T47D (cell line): ENCODE results near the gene CLOCK.

ENCODE experiments used
- DNase-seq, 2 experiments: peaks; one replicate each; pipeline versions ENCODE4 v3.0.0 to v3.0.0-alpha.2; 2011 to 2012; ENCODE audit warnings: low read depth in 1 of 2, low spot score in 1 of 2
- JUND ChIP-seq: IDR thresholded peaks from 2 replicates; pipeline ENCODE4 v1.6.1; 2012; ENCODE audit warnings: low read depth
- in situ Hi-C: cut with HindIII; loops from 2 replicates; pipeline ENCODE4 v1.10.0; 2016; ENCODE audit warnings: low sequenced_read_pairs, low pct_unique_long_range_greater_than_20kb

The CLOCK gene

DNA sequence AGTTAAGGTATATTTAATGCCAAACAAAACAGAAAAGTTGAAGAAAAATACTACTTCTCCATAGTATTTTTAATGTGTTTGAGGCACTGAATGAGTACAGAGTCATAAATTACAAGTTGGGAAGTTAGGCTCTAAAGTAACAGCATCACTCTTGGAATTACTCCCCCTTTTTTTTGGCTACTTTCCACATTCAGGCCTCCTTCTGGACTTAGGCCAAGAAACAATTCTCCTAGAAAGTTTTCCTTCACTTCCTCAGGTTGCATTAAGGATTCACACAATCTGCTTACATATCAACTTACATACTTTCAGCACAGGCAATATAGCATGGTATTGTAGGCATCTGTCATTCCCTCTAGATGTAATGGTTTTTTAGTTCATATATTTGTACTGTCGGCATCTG, 98.9 kb downstream of the CLOCK start:
- DNase-seq = no peak
- in situ Hi-C loops = no loop called here
- no peak for TF ChIP-seq JUND

DNA sequence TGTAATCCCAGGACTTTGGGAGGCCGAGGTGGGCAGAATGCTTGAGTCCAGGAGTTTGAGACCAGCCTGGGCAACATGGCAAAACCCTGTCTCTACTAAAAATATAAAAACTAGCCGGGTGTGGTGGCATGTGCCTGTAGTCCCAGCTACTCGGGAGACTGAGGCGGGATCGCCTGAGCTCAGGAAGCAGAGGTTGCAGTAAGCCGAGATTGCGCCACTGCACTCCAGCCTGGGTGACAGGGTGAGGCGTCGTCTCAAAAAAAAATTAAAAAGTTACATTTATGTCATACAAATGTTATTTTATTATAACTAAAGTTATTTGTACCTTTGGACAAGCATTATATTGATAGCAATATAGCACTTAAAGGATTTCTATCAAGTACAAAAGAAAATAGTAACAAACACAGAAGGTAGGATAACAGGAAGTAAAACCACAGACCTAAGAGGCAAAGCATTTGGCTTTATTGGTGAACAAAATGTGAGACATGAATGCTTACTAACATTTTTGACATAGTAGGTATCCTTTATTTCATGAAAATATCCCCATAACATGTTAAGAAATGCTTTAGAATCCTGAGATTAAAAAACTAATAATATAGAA, 99.5 kb downstream of the CLOCK start:
- TF ChIP-seq JUND = no peak
- in situ Hi-C loops = no loop called here
- DNase-seq = no peak

DNA sequence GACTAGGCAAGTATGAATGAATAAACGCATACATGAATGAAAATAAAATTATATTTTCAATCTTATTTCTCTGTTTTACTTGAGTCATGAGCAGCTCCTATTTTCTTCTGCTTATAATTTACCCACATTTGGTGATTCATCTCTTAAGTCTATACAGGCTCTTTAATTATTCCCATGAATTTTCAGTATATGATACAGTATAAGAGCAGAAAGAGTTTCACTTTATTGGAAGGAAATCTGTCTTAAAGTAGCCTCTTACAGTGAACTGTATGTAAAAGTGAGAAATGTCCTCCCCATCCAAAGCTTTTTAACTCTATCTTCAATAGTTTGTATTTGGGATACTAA, 100.2 kb downstream of the CLOCK start:
- in situ Hi-C loops = no loop called here
- DNase-seq = no peak
- no peak for TF ChIP-seq JUND

DNA sequence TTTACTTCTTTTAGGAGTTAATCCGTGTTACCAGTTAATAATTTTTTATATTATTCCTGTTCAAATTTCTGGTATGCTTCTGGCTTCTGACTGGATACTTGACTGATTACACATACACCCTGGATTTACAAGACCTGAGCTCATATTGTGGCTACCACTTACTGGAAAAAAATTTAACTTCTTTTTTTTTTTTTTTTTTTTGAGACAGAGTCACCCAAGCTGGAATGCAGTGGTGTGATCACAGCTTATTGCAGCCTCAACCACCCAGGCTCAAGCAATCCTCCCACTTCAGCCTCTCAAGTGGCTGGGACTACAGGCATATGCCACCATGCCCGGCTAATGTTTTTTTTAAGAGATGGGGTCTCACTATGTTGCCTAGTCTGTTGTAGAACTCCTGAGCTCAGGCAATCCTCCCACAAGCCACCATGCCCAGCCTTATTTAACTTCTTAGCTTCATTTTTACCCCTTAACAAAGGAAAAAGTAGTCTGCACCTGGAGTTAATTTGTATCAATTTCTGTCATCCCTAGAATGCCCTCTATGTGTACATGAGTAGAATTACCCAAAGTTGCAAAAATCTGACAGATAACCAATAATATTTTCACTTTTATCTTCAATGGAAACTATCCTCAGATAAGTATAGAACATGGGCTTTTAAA, 100.7 kb downstream of the CLOCK start:
- TF ChIP-seq JUND = no peak
- in situ Hi-C loops = no loop called here
- DNase-seq = no peak

DNA sequence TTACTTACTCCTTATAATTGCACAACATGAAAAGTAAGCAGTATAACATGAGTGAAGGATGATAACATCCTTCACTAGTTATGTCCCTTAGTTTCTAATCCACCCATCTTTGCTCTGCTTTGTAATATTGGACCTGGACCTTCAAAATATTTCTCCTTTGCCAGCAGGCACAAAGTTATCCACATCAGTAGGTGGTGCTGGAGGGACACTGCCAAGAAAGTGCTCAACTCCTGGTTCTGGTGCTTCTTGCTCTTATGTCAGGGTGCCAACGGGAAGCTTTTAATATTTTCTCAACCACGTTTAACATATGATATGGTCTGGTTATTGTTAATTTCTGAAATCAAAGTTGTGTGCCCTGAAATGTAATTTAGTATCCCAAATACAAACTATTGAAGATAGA, 101.9 kb downstream of the CLOCK start:
- in situ Hi-C loops = no loop called here
- peak; percentile 9 to 68 for DNase-seq
- no peak for TF ChIP-seq JUND

DNA sequence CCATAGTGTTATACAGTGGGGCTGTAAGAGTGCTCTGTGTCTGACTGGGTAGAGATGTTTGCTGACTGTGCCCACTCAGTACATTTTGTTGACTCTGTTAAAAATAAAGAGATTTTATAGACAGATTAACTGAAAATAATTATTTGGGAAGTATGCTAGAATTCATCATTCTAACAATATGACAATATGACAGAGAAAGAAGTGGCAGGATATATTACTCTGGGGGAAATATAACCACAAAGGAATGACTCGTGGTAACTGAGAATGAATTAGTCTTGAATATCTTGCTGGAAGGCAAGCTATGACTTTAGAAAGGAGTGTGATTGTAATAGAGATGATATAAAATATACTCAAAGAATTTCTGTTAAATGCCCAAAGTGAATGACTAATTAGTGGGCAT, 104.2 kb downstream of the CLOCK start:
- DNase-seq = no peak
- TF ChIP-seq JUND = no peak
- in situ Hi-C loops = no loop called here

DNA sequence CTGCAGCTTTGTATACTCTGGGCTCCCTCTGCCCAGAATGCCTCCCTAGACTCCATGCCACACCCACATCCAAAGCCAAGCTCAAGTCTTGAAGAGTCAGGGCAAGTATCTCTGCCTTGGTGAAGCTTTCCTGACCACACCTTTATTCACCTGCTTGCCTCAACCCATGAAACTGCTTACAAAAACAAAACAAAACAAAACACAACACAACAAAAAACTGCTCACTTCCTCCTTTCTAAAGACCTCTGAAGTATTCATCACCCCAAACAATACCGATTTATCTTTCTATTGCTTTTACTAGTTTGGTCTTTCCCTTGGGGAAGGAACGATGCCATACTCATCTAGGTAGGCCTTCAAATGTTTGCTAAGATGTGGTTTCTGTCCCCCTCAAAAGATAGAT, 105.9 kb downstream of the CLOCK start:
- DNase-seq = no peak
- in situ Hi-C loops = no loop called here
- TF ChIP-seq JUND = no peak

DNA sequence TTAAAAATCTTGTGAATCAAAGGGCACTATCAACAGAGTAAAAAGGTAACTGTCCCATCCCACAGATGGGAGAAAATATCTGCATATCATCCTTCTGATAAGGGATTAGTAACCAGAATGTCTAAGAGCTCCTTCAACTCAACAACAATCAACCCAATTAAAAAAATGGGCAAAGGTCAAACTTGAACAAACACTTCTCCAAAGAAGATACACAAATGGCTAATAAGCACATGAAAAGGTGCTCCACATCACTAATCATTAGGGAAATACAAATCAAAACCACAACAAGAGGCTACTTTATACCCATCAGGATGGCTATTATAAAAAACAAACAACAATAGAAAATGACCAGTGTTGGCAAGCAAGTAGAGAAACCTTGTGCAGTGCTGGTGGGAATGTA, 107.7 kb downstream of the CLOCK start:
- DNase-seq = no peak
- no peak for TF ChIP-seq JUND

DNA sequence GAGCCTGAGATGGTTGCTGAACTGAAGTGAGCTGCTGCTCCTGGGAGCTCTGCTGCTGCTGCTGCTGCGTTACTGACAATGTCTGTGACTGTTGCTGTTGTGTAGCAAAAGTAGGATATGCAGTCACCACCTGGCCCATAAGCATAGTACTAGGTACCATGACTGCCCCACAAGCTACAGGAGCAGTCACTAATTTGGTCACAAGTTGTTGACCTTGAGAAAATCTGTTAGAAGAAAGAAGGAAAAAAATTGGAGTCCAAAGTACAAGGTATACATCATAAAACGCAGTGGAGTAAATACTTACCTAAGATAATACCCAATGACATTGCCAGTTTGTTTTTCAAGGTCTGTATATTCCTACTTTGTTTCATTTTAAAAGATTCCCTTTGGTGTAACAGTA, 108.4 kb downstream of the CLOCK start:
- no peak for TF ChIP-seq JUND
- in situ Hi-C loops = no loop called here
- no peak for DNase-seq

More for the DNA sequence above, 107.7 kb downstream of the CLOCK start:
- in situ Hi-C loops = no loop called here

DNA sequence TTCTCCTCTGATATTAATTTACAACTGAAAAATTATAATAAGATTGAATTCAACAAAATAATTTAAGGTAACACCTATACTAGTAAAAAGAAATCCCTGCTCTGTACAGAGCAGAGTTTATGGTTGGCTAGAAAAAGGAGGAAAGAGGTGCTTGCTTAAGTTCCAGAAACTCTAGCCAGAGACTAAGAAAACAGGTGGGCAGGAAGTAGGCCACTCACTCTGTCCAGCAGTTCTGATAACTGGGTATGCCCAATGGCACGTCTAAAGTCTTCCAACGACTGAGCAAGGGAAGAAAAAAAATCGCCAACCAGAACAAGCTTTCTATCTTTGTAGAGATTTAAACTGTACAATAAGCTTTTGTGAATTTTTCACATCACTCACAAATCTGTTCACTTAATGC, 108.9 kb downstream of the CLOCK start:
- DNase-seq = no peak
- in situ Hi-C loops = no loop called here
- TF ChIP-seq JUND = no peak

DNA sequence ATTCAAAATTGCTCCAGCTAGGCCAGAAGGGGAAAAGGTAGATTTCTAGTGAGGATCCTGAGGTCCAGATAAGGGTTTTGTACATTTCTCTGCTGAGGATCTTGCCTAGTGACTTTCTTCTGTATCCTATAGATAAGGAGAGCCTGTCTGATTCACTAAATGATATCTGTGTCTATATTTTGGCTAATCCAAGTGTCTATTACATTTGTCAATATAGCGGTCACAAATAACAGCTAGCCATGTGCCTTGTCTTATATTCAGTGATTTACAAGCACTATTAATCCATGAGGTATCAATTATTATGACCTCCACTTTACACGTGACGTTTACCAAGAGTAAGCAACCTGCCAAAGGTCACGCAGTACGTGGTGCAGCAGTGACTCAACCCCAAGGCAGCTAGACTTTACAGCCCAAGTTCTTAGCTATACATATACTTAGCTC, 109.3 kb downstream of the CLOCK start:
- no peak for DNase-seq
- TF ChIP-seq JUND = no peak
- in situ Hi-C loops = no loop called here

DNA sequence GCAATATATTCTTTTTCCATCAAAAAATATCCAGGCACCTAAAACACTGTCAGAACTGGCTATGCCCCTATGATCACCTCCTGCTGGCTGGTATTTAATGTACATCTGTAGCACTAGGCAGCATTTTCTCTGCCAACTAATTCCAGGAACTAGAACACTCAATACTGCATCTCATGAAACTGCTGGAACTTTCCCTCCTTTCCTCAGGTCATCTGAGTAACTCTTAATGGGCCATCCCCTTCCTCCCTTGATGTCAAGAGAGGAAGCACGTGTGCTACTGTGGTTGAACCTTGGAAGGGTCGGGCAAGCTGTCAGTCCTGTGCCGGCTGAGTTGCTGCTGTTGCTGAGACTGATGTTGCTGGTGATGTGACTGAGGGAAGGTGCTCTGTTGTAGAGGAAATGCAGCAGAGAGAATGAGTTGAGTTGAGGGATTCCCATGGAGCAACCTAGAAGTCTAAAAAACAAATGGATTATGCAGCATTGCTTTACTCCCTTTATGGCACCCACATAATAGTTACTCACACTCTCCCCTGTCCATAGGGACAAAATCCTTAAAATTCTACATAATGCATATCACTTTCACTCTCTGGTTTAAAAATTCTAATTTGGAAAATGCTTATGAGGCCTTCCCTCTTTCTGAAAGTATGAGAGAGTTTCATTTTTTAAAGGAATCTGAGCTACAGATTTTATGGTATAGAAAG, 111.4 kb downstream of the CLOCK start:
- no peak for TF ChIP-seq JUND
- DNase-seq = peak in 1 of 2 experiments; percentile 8

DNA sequence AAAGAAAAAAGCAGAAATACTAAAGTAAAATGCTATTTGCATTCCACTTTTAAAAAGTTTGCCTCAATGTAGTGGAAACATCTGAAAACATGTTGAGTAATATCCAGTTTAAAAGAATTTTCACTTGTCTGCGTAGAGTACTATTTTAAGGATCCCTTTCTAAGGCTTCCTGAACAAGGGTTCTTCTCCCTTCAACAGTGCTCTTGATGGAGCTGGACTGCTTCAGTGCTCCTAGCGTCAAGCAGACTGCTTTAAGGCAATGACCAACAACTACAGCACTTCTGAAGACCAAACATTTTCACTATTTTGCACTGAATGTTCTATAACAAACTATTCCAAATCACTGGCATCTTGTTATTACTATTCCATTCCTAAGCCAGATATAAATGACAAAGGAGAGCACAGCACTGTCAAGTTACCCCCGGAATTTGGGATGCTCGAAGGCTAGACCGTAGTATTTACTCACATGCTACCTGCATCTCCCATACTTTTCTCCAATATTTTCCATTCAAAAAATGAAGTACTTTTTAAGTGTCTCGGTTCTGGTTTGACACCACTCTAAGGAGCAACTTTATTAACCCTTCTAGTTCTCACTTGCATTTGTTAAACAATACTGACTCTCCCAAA, 114.9 kb downstream of the CLOCK start:
- no peak for DNase-seq
- TF ChIP-seq JUND = no peak
- in situ Hi-C loops = no loop called here

More for the DNA sequence above, 111.4 kb downstream of the CLOCK start:
- in situ Hi-C loops = no loop called here
